AG04449 (cell line): ENCODE measurements around the gene ARHGAP15.

ENCODE experiments used
- CTCF ChIA-PET: fragments of 350-600 bp; formaldehyde crosslinking; extraction: SDS; loops from one replicate; lab custom pipeline; 2021; ENCODE audit warnings: antibody characterized with exemption; lab: Yijun Ruan, JAX
- POLR2A ChIA-PET: fragments of 400-600, 350-600 bp; formaldehyde crosslinking; extraction: SDS; loops from one replicate; lab custom pipeline; 2020; ENCODE audit warnings: antibody characterized with exemption, inconsistent platforms; lab: Yijun Ruan, JAX
- DNase-seq: peaks from one replicate; pipeline ENCODE4 v3.0.0-alpha.2; 2010; ENCODE audit warnings: low read depth, low spot score
- H3K4me3 ChIP-seq: 2 replicates; pipeline ENCODE4 v1.5.1; 2011; ENCODE audit warnings: low read depth, mild to moderate bottlenecking, control low read depth, low read length
- CTCF ChIP-seq: IDR thresholded peaks from one replicate; pipeline ENCODE4 v1.5.1; 2011; ENCODE audit warnings: mild to moderate bottlenecking, moderate library complexity, low read length, control low read depth, inconsistent platforms; ENCODE audit not compliant: insufficient read depth; ENCODE audit errors: missing control alignments

The ARHGAP15 gene

GRCh38 chr2:143401861-143402260 is 272.6 kb downstream of the ARHGAP15 start:
- no peak for DNase-seq
- ChIA-PET POLR2A (no interaction called here), CTCF (no interaction called here)
- TF ChIP-seq CTCF: no peak
- H3K4me3 ChIP-seq: no peak overlapping the region

- no peak for DNase-seq
- no peak overlapping the region for H3K4me3 ChIP-seq
- no peak for TF ChIP-seq CTCF
- POLR2A ChIA-PET: no interaction called here
- CTCF ChIA-PET: no interaction called here
Measured at GRCh38 chr2:143402451-143402850, 273.2 kb downstream of the ARHGAP15 start.

DNA sequence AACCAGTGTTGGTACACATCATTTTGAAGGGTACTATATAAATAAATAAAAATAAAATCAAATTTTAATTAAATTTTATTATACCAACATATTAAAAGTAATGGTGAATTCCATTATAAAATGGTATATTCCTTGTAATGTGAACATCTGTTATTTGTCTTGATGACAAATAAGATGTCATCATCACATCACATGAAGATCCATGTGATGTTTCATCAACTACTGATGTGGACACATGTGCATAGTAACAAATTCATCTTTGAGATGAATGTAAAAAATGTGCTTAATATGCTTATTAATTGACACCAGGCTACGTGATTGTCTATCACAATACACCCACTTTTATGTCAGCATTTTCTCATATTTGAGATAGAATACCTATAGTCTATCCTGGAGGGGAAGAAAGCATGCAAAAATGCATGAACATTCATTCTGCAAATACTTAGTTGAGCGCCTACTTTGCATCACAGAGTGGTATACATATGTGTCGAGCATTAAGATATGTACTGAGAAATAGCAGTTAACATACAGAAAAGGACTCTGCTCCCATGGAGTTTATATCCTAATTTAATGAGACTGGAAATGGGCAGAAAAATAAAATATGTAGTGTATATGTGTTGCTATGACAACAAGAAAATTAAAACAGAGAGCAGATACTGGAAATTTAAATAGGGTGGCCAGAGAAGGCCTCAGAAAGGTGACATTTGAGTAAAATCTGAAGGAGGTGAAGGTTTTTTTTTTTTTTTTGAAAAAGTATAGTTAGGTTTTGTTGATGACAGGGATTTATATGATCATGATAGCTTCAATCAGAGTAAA is 281.1 kb downstream of the ARHGAP15 start:
- ChIA-PET POLR2A (no interaction called here), CTCF (no interaction called here)
- no peak overlapping the region for H3K4me3 ChIP-seq
- no peak for TF ChIP-seq CTCF
- DNase-seq: no peak

DNA sequence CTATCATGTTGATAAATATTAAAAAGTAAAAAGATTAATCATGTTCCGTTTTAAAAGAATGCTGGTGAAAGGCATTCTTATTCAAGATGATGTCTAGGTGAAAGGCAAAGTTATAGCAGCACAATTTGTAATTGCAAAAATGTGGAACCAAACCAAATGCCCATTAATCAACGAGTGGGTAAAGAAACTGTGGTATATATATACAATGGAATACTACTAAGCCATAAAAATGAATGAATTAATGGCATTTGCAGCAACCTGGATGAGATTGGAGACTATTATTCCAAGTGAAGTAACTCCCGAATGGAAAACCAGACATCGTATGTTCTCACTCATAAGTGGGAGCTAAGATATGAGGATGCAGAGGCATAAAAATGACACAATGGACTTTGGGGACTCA is 286.4 kb downstream of the ARHGAP15 start:
- no peak for DNase-seq
- H3K4me3 ChIP-seq: no peak overlapping the region
- CTCF ChIA-PET: no interaction called here
- no peak for TF ChIP-seq CTCF
- POLR2A ChIA-PET: no interaction called here

DNA sequence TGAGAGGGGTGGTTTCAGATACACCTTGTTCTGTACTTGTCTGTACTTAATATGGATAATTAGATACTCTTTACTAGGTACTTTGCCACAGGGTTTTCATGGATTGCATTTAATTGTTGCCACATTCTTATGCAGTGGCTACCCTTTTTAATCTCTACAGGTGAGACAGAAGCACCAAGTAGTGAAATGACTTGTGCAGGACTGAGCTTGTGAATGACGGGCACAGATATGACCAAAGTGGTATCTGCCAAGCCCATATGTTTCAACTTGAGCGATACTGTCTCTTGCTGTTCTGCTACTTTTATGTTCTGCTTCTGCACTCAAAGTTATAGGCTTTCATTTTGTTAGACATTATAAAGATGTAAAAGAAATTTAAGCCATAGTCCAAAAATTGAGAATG is 288.2 kb downstream of the ARHGAP15 start:
- CTCF ChIA-PET: no interaction called here
- TF ChIP-seq CTCF: no peak
- DNase-seq: no peak
- no peak overlapping the region for H3K4me3 ChIP-seq
- POLR2A ChIA-PET: no interaction called here

GRCh38 chr2:143420313-143420712 is 291.1 kb downstream of the ARHGAP15 start:
- ChIA-PET POLR2A (no interaction called here), CTCF (no interaction called here)
- H3K4me3 ChIP-seq: no peak overlapping the region
- TF ChIP-seq CTCF: no peak
- DNase-seq: no peak
